ENCODE results near the gene CARMIL3. TPM values are rescaled to one million over a fixed set of nuclear protein-coding genes. Genes with fewer than 3 reads are reported as not detected.

CARMIL3 gene
- total RNA-seq, 1 donor from 2014 or later, result 0.77 TPM

DNA sequence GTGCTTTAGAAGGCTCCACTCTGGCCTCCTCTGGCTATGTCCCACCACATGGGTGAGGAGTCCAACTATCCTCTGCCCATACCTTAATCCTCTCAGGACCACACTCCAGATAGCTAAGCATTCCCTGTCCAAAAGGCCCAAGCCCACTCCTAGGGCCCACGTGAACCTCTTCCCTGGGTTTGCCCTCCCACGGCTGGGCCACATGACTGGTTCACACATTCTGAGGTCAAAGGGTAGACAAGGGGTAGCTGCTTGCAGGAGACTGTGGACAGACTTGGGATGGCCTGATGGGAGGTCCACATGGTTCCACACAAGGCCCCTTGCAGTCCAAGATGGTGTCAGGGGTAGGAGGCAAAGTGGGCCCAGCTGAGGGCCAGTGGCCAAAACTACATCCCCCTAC is 36.3 kb downstream of the CARMIL3 start:
- H3K27me3 Mint-ChIP-seq (ENCODE audit: insufficient read depth, low read depth), result peaks cover 14% of the 10 kb centered on the region

DNA sequence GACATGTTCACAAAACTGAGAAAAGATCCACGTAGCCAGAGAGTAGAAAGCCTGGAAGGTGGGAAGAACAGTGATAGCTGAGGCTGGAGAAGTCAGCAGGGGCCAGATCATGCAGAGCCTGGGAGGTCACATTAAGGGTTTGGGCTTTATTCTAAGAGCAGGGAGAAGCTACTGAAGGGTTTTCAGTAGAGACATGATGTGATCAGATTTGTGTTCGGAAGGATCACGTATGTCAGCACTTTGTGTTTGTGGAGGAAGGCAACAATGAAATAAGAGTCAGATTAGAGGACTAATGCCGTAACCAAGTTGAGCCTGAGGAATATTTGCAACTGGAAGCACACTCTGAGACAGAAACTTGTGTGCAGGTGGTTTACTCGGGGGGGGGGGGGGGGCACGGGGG is 38.1 kb downstream of the CARMIL3 start:
- Histone ChIP-seq H3K4me2 (no peak overlapping the region), H3F3A (ENCODE audit: low read depth) (peaks cover 13% of the 10 kb centered on the region), H3K9me3 (ENCODE audit: low read depth) (no peaks in the 10 kb centered on the region), H2AFZ (replicated peaks) (no peak overlapping the region), H3K27ac (no peak overlapping the region), H4K20me1 (ENCODE audit: low read depth) (no peaks in the 10 kb centered on the region), H3K27me3 (no peaks in the 10 kb centered on the region), H3K79me2 (ENCODE audit: low read depth) (no peaks in the 10 kb centered on the region), H3K36me3 (no peaks in the 10 kb centered on the region), H3K9ac (no peak overlapping the region), H3K4me1 (peaks cover 15% of the 10 kb centered on the region), H3K4me3 (no peak overlapping the region)
- no peaks in the 10 kb centered on the region for H3K9me3 Mint-ChIP-seq
- peaks cover 9% of the 10 kb centered on the region for H3K27me3 Mint-ChIP-seq (ENCODE audit: insufficient read depth, low read depth)
- TF ChIP-seq, protein P1, sequence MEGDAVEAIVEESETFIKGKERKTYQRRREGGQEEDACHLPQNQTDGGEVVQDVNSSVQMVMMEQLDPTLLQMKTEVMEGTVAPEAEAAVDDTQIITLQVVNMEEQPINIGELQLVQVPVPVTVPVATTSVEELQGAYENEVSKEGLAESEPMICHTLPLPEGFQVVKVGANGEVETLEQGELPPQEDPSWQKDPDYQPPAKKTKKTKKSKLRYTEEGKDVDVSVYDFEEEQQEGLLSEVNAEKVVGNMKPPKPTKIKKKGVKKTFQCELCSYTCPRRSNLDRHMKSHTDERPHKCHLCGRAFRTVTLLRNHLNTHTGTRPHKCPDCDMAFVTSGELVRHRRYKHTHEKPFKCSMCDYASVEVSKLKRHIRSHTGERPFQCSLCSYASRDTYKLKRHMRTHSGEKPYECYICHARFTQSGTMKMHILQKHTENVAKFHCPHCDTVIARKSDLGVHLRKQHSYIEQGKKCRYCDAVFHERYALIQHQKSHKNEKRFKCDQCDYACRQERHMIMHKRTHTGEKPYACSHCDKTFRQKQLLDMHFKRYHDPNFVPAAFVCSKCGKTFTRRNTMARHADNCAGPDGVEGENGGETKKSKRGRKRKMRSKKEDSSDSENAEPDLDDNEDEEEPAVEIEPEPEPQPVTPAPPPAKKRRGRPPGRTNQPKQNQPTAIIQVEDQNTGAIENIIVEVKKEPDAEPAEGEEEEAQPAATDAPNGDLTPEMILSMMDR (IDR thresholded peaks at IDR 0.05), result no peak
- TF ChIP-seq EZH2phosphoT487 (IDR thresholded peaks at IDR 0.05) (no peak), EZH2 (IDR thresholded peaks at IDR 0.05) (no peak)
- DNase-seq (ENCODE audit: low spot score), result no peak
- H3K36me3 Mint-ChIP-seq, result no peaks in the 10 kb centered on the region
- H3K4me1 Mint-ChIP-seq, result peaks cover 18% of the 10 kb centered on the region
- H3K27ac Mint-ChIP-seq, result no peak overlapping the region
- no peak overlapping the region for H3K4me3 Mint-ChIP-seq

More for the DNA sequence above, 36.3 kb downstream of the CARMIL3 start:
- Histone ChIP-seq H3K79me2 (ENCODE audit: low read depth) (no peaks in the 10 kb centered on the region), H3F3A (ENCODE audit: low read depth) (peaks cover 5% of the 10 kb centered on the region), H3K4me2 (no peak overlapping the region), H3K9me3 (ENCODE audit: low read depth) (no peaks in the 10 kb centered on the region), H3K4me1 (peaks cover 15% of the 10 kb centered on the region), H3K27ac (no peak overlapping the region), H4K20me1 (ENCODE audit: low read depth) (no peaks in the 10 kb centered on the region), H2AFZ (replicated peaks) (no peak overlapping the region), H3K9ac (no peak overlapping the region), H3K36me3 (no peaks in the 10 kb centered on the region), H3K4me3 (no peak overlapping the region), H3K27me3 (peaks cover 12% of the 10 kb centered on the region)
- Mint-ChIP-seq H3K4me3 (no peak overlapping the region), H3K9me3 (no peaks in the 10 kb centered on the region), H3K36me3 (no peaks in the 10 kb centered on the region), H3K4me1 (peaks cover 12% of the 10 kb centered on the region), H3K27ac (no peak overlapping the region)
- TF ChIP-seq EZH2phosphoT487 (IDR thresholded peaks at IDR 0.05) (no peak), EZH2 (IDR thresholded peaks at IDR 0.05) (no peak)
- TF ChIP-seq, protein P1 (IDR thresholded peaks at IDR 0.05), result no peak
- DNase-seq (ENCODE audit: low spot score), result no peak

DNA sequence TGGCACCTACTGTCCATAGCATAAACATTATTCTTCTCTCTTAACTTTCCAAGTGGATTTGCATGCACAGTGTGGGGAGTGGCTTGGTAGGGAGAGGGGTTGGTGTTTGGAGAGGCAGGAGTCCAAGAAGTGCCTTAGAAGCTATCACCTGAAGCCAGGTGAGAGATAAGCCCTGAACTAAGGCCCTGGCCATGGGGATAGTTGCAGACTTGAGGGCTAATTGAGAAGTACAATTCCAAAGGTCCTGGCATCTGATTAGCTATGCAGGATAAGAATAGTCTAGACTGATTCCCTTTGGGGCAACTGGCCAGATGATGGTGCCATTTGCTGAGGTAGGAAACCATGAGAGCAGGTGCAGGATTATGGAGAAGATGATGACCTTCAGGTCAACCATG is 40.3 kb downstream of the CARMIL3 start:
- TF ChIP-seq, protein P1 (IDR thresholded peaks at IDR 0.05), result no peak
- TF ChIP-seq EZH2 (IDR thresholded peaks at IDR 0.05) (no peak), EZH2phosphoT487 (IDR thresholded peaks at IDR 0.05) (no peak)
- H3K27ac Mint-ChIP-seq, result no peak overlapping the region
- H3K9me3 Mint-ChIP-seq, result no peaks in the 10 kb centered on the region
- H3K27me3 ChIP-seq, result no peaks in the 10 kb centered on the region
- H3K4me1 ChIP-seq, result peaks cover 17% of the 10 kb centered on the region
- no peaks in the 10 kb centered on the region for H3K36me3 Mint-ChIP-seq
- H3K27me3 Mint-ChIP-seq (ENCODE audit: insufficient read depth, low read depth), result peaks cover 9% of the 10 kb centered on the region
- no peaks in the 10 kb centered on the region for H4K20me1 ChIP-seq (ENCODE audit: low read depth)
- H3K9ac ChIP-seq, result no peak overlapping the region
- peaks cover 31% of the 10 kb centered on the region for H3K4me1 Mint-ChIP-seq
- no peak overlapping the region for H3K4me3 ChIP-seq
- no peaks in the 10 kb centered on the region for H3K36me3 ChIP-seq
- H3K79me2 ChIP-seq (ENCODE audit: low read depth), result no peaks in the 10 kb centered on the region
- H2AFZ ChIP-seq (replicated peaks), result no peak overlapping the region
- H3K9me3 ChIP-seq (ENCODE audit: low read depth), result no peaks in the 10 kb centered on the region
- no peak for DNase-seq (ENCODE audit: low spot score)
- H3K4me3 Mint-ChIP-seq, result no peak overlapping the region
- H3K27ac ChIP-seq, result no peak overlapping the region
- no peak overlapping the region for H3K4me2 ChIP-seq
- H3F3A ChIP-seq (ENCODE audit: low read depth), result peaks cover 24% of the 10 kb centered on the region

Measured in neural progenitor cell (in vitro differentiated cells).